HepG2 (cell line): ENCODE data around the gene TAF1B.

Experiments
- AHR ChIP-seq: IDR thresholded peaks from 2 replicates; pipeline ENCODE4 v1.6.1; 2018; ENCODE audit warnings: missing genetic modification reagents, missing compliant biosample characterization
- FOXK2 ChIP-seq: fragments of 450-650 bp; IDR thresholded peaks from 2 replicates; pipeline ENCODE4 v1.6.1; 2016
- HHEX ChIP-seq: IDR thresholded peaks from 2 replicates; pipeline ENCODE4 v1.6.1; 2016; ENCODE audit warnings: control low read depth
- MTF1 ChIP-seq: sonication (generic); formaldehyde crosslinking; IDR thresholded peaks from 2 replicates; pipeline ENCODE4 v1.5.0; 2020; ENCODE audit warnings: missing genetic modification reagents
- PAX8 ChIP-seq: sonication (generic); formaldehyde crosslinking; IDR thresholded peaks from 2 replicates; pipeline ENCODE4 v1.8.0; 2022; ENCODE audit warnings: mild to moderate bottlenecking, missing genetic modification reagents, borderline replicate concordance
- POLR2A ChIP-seq, 2 experiments: IDR thresholded peaks; 2 replicates each; pipeline ENCODE4 v1.6.1; 2011; ENCODE audit warnings: low read depth in 2 of 2, low read length in 2 of 2, mild to moderate bottlenecking in 1 of 2, moderate library complexity in 1 of 2; ENCODE audit not compliant: insufficient read depth in 1 of 2
- ZNF138 ChIP-seq: sonication (generic); formaldehyde crosslinking; IDR thresholded peaks from 2 replicates; pipeline ENCODE4 v1.5.0; 2020; ENCODE audit warnings: mild to moderate bottlenecking, low read depth, missing genetic modification reagents
- TF ChIP-seq, protein P1 (sequence below), 2 experiments: IDR thresholded peaks; 2 replicates each; pipeline ENCODE4 v1.6.1; 2011 to 2012; ENCODE audit warnings: low read length in 2 of 2, borderline replicate concordance in 1 of 2, low read depth in 1 of 2, mild to moderate bottlenecking in 1 of 2, moderate library complexity in 1 of 2
- TF ChIP-seq, protein P2 (sequence below): sonication (generic); formaldehyde crosslinking; IDR thresholded peaks from 2 replicates; pipeline ENCODE4 v1.5.0; 2020; ENCODE audit warnings: missing genetic modification reagents
- TF ChIP-seq, protein P3 (sequence below): sonication (generic); formaldehyde crosslinking; IDR thresholded peaks from 2 replicates; pipeline ENCODE4 v1.8.0; 2022; ENCODE audit warnings: mild to moderate bottlenecking, missing genetic modification reagents; ENCODE audit not compliant: insufficient replicate concordance
- TF ChIP-seq, protein P4 (sequence below): sonication (generic); formaldehyde crosslinking; IDR thresholded peaks from 2 replicates; pipeline ENCODE4 v1.5.0; 2020; ENCODE audit warnings: mild to moderate bottlenecking, missing genetic modification reagents, moderate library complexity

DNA sequence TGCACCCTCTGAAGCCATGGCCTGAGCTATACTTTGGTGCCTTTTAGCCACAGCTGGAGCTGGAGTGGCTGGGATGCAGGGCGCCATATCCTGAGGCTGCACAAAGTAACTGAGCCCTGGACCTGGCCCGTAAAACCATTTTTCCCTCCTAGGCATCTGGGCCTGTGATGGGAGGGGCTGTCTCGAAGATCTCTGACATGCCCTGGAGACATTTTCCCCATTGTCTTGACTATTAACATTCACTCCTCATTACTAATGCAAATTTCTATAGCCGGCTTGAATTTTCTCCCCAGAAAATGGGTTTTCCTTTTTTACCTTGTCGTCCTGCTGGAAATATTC, 15.4 kb downstream of the TAF1B start:
- TF ChIP-seq, protein P1, sequence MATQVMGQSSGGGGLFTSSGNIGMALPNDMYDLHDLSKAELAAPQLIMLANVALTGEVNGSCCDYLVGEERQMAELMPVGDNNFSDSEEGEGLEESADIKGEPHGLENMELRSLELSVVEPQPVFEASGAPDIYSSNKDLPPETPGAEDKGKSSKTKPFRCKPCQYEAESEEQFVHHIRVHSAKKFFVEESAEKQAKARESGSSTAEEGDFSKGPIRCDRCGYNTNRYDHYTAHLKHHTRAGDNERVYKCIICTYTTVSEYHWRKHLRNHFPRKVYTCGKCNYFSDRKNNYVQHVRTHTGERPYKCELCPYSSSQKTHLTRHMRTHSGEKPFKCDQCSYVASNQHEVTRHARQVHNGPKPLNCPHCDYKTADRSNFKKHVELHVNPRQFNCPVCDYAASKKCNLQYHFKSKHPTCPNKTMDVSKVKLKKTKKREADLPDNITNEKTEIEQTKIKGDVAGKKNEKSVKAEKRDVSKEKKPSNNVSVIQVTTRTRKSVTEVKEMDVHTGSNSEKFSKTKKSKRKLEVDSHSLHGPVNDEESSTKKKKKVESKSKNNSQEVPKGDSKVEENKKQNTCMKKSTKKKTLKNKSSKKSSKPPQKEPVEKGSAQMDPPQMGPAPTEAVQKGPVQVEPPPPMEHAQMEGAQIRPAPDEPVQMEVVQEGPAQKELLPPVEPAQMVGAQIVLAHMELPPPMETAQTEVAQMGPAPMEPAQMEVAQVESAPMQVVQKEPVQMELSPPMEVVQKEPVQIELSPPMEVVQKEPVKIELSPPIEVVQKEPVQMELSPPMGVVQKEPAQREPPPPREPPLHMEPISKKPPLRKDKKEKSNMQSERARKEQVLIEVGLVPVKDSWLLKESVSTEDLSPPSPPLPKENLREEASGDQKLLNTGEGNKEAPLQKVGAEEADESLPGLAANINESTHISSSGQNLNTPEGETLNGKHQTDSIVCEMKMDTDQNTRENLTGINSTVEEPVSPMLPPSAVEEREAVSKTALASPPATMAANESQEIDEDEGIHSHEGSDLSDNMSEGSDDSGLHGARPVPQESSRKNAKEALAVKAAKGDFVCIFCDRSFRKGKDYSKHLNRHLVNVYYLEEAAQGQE (IDR thresholded peaks at IDR 0.05; ENCODE audit: borderline replicate concordance in 1 of 2, low read depth in 1 of 2, low read length in 2 of 2) = no peak
- TF ChIP-seq, protein P2, sequence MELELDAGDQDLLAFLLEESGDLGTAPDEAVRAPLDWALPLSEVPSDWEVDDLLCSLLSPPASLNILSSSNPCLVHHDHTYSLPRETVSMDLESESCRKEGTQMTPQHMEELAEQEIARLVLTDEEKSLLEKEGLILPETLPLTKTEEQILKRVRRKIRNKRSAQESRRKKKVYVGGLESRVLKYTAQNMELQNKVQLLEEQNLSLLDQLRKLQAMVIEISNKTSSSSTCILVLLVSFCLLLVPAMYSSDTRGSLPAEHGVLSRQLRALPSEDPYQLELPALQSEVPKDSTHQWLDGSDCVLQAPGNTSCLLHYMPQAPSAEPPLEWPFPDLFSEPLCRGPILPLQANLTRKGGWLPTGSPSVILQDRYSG (CRISPR knock-in tag) = no peak
- TF ChIP-seq, protein P3, sequence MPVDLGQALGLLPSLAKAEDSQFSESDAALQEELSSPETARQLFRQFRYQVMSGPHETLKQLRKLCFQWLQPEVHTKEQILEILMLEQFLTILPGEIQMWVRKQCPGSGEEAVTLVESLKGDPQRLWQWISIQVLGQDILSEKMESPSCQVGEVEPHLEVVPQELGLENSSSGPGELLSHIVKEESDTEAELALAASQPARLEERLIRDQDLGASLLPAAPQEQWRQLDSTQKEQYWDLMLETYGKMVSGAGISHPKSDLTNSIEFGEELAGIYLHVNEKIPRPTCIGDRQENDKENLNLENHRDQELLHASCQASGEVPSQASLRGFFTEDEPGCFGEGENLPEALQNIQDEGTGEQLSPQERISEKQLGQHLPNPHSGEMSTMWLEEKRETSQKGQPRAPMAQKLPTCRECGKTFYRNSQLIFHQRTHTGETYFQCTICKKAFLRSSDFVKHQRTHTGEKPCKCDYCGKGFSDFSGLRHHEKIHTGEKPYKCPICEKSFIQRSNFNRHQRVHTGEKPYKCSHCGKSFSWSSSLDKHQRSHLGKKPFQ = no peak
- TF ChIP-seq PAX8 (no peak), AHR (no peak), FOXK2 (no peak), ZNF138 (CRISPR knock-in tag) (no peak), MTF1 (no peak), POLR2A (IDR thresholded peaks at IDR 0.05; ENCODE audit: insufficient read depth in 1 of 2, low read depth in 2 of 2, low read length in 2 of 2) (no peak), HHEX (CRISPR knock-in tag) (no peak)
- TF ChIP-seq, protein P4, sequence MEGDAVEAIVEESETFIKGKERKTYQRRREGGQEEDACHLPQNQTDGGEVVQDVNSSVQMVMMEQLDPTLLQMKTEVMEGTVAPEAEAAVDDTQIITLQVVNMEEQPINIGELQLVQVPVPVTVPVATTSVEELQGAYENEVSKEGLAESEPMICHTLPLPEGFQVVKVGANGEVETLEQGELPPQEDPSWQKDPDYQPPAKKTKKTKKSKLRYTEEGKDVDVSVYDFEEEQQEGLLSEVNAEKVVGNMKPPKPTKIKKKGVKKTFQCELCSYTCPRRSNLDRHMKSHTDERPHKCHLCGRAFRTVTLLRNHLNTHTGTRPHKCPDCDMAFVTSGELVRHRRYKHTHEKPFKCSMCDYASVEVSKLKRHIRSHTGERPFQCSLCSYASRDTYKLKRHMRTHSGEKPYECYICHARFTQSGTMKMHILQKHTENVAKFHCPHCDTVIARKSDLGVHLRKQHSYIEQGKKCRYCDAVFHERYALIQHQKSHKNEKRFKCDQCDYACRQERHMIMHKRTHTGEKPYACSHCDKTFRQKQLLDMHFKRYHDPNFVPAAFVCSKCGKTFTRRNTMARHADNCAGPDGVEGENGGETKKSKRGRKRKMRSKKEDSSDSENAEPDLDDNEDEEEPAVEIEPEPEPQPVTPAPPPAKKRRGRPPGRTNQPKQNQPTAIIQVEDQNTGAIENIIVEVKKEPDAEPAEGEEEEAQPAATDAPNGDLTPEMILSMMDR = no peak
